ENCODE results near the gene MYH8. TPM values are rescaled to one million over a fixed set of nuclear protein-coding genes. Genes with fewer than 3 reads are reported as not detected.

Gene MYH8
- total and polyA plus RNA-seq, 2 experiments from 2014 or later = not detected

- no peaks in the 10 kb centered on the region for H3K9me3 Mint-ChIP-seq
These were observed 13.3 kb upstream of the MYH8 start for GRCh38 chr17:10435096-10435495.

GRCh38 chr17:10429421-10430045 is 7.8 kb upstream of the MYH8 start:
- ATAC-seq (no peak), DNase-seq (ENCODE audit: low spot score) (peak; percentile 14)
- no peak overlapping the region for H2AFZ ChIP-seq
- no peaks in the 10 kb centered on the region for H3K4me1 ChIP-seq (ENCODE audit: insufficient read depth)
- H3K27me3 Mint-ChIP-seq (ENCODE audit: insufficient read depth, low read depth, poor library complexity) = no peaks in the 10 kb centered on the region
- H3K4me3 Mint-ChIP-seq = no peak overlapping the region
- H3K36me3 ChIP-seq (ENCODE audit: insufficient read depth) = no peaks in the 10 kb centered on the region
- 0 out of 2 replicates have a peak overlapping the region, but pooled peaks have one; percentile 54 for H3K27ac Mint-ChIP-seq
- no peaks in the 10 kb centered on the region for H4K20me1 ChIP-seq (replicated peaks; ENCODE audit: insufficient read depth)
- H3F3A ChIP-seq (replicated peaks; ENCODE audit: low read depth) = no peaks in the 10 kb centered on the region
- H3K9me2 ChIP-seq (ENCODE audit: insufficient read depth) = no peaks in the 10 kb centered on the region
- no peaks in the 10 kb centered on the region for H3K79me2 ChIP-seq (replicated peaks; ENCODE audit: insufficient read depth)
- H3K27ac ChIP-seq (ENCODE audit: low read depth) = no peak overlapping the region
- H3K4me2 ChIP-seq = no peak overlapping the region
- peaks cover 4% of the 10 kb centered on the region; the same call in 2 of the 3 replicates for H3K4me1 Mint-ChIP-seq
- no peaks in the 10 kb centered on the region for H3K36me3 Mint-ChIP-seq (ENCODE audit: low read depth)
- no peaks in the 10 kb centered on the region for H3K27me3 ChIP-seq (ENCODE audit: insufficient read depth)
- no peaks in the 10 kb centered on the region for H3K9me3 Mint-ChIP-seq
- no peak overlapping the region for H3K4me3 ChIP-seq
- TF ChIP-seq POLR2AphosphoS5 (IDR thresholded peaks at IDR 0.05; ENCODE audit: low read depth) (no peak), ETS1 (IDR thresholded peaks at IDR 0.05) (no peak), STAT1 (IDR thresholded peaks at IDR 0.05; ENCODE audit: unreplicated experiment) (no peak), ZNF114 (CRISPR knock-in tag; IDR thresholded peaks at IDR 0.05) (no peak), EZH2phosphoT487 (IDR thresholded peaks at IDR 0.05; ENCODE audit: unreplicated experiment) (no peak)
- TF ChIP-seq, protein P1, sequence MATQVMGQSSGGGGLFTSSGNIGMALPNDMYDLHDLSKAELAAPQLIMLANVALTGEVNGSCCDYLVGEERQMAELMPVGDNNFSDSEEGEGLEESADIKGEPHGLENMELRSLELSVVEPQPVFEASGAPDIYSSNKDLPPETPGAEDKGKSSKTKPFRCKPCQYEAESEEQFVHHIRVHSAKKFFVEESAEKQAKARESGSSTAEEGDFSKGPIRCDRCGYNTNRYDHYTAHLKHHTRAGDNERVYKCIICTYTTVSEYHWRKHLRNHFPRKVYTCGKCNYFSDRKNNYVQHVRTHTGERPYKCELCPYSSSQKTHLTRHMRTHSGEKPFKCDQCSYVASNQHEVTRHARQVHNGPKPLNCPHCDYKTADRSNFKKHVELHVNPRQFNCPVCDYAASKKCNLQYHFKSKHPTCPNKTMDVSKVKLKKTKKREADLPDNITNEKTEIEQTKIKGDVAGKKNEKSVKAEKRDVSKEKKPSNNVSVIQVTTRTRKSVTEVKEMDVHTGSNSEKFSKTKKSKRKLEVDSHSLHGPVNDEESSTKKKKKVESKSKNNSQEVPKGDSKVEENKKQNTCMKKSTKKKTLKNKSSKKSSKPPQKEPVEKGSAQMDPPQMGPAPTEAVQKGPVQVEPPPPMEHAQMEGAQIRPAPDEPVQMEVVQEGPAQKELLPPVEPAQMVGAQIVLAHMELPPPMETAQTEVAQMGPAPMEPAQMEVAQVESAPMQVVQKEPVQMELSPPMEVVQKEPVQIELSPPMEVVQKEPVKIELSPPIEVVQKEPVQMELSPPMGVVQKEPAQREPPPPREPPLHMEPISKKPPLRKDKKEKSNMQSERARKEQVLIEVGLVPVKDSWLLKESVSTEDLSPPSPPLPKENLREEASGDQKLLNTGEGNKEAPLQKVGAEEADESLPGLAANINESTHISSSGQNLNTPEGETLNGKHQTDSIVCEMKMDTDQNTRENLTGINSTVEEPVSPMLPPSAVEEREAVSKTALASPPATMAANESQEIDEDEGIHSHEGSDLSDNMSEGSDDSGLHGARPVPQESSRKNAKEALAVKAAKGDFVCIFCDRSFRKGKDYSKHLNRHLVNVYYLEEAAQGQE (IDR thresholded peaks at IDR 0.05; ENCODE audit: unreplicated experiment) = no peak
- TF ChIP-seq, protein P2, sequence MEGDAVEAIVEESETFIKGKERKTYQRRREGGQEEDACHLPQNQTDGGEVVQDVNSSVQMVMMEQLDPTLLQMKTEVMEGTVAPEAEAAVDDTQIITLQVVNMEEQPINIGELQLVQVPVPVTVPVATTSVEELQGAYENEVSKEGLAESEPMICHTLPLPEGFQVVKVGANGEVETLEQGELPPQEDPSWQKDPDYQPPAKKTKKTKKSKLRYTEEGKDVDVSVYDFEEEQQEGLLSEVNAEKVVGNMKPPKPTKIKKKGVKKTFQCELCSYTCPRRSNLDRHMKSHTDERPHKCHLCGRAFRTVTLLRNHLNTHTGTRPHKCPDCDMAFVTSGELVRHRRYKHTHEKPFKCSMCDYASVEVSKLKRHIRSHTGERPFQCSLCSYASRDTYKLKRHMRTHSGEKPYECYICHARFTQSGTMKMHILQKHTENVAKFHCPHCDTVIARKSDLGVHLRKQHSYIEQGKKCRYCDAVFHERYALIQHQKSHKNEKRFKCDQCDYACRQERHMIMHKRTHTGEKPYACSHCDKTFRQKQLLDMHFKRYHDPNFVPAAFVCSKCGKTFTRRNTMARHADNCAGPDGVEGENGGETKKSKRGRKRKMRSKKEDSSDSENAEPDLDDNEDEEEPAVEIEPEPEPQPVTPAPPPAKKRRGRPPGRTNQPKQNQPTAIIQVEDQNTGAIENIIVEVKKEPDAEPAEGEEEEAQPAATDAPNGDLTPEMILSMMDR (conservative IDR thresholded peaks at IDR 0.05; ENCODE audit: low read depth in 2 of 2) = no peak

More at GRCh38 chr17:10435096-10435495, 13.3 kb upstream of the MYH8 start:
- Histone ChIP-seq H3K4me1 (ENCODE audit: insufficient read depth) (no peaks in the 10 kb centered on the region), H4K20me1 (replicated peaks; ENCODE audit: insufficient read depth) (no peaks in the 10 kb centered on the region), H3K4me3 (no peak overlapping the region), H2AFZ (peak overlapping the region; percentile 84; the same call in 1 of the 2 replicates), H3K9me2 (ENCODE audit: insufficient read depth) (no peaks in the 10 kb centered on the region), H3K36me3 (ENCODE audit: insufficient read depth) (no peaks in the 10 kb centered on the region), H3K27ac (ENCODE audit: low read depth) (no peak overlapping the region), H3F3A (replicated peaks; ENCODE audit: low read depth) (no peaks in the 10 kb centered on the region), H3K27me3 (ENCODE audit: insufficient read depth) (no peaks in the 10 kb centered on the region), H3K79me2 (replicated peaks; ENCODE audit: insufficient read depth) (no peaks in the 10 kb centered on the region), H3K4me2 (no peak overlapping the region)
- Mint-ChIP-seq H3K27me3 (ENCODE audit: insufficient read depth, low read depth, poor library complexity) (no peaks in the 10 kb centered on the region), H3K4me3 (no peak overlapping the region), H3K4me1 (no peaks in the 10 kb centered on the region), H3K27ac (no peak overlapping the region), H3K36me3 (ENCODE audit: low read depth) (no peaks in the 10 kb centered on the region)
- TF ChIP-seq EZH2phosphoT487 (IDR thresholded peaks at IDR 0.05; ENCODE audit: unreplicated experiment) = no peak
- no peak for TF ChIP-seq ETS1 (IDR thresholded peaks at IDR 0.05)
- ATAC-seq (no peak), DNase-seq (ENCODE audit: low spot score) (no peak)
